ENCODE data around the gene PPP2R2D.

The PPP2R2D gene

DNA sequence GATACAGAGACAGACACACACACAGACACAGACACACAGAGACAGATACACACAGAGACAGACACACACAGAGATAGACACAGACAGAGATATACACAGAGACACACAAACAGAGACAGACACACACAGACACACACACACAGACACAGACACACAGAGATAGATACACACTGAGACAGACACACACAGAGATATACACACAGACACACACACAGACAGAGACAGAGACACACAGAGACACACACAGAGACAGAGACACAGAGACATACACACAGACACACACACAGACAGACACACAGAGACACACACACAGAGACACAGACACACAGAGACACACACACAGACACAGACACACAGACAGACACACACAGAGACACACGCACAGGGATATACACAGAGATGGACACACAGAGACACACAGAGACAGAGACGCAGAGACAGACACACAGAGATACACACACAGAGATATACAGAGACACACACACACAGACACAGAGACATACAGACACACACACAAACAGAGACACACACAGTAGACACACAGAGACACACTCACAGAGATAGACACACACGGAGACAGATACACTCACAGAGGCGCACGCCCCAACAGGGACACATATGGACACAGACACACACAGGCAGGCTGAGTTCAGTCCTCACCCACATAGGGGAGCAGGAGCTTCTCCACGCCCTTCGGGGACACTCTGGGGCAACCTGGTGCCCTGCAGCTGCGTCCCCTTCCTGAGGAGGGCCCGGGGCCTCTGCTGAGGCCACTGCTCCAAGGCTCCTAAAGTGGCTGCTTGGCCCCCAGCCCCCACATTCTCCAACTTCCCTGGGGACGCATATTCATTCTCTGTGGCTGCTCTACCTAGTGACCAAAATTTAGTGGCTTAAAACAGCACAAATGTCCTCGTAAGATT, 10.3 kb upstream of the PPP2R2D start:
- no peak for DNase-seq

- no peak for DNase-seq
Observed at GRCh38 chr10:131891196-131891928, 9.4 kb upstream of the PPP2R2D start.

DNA sequence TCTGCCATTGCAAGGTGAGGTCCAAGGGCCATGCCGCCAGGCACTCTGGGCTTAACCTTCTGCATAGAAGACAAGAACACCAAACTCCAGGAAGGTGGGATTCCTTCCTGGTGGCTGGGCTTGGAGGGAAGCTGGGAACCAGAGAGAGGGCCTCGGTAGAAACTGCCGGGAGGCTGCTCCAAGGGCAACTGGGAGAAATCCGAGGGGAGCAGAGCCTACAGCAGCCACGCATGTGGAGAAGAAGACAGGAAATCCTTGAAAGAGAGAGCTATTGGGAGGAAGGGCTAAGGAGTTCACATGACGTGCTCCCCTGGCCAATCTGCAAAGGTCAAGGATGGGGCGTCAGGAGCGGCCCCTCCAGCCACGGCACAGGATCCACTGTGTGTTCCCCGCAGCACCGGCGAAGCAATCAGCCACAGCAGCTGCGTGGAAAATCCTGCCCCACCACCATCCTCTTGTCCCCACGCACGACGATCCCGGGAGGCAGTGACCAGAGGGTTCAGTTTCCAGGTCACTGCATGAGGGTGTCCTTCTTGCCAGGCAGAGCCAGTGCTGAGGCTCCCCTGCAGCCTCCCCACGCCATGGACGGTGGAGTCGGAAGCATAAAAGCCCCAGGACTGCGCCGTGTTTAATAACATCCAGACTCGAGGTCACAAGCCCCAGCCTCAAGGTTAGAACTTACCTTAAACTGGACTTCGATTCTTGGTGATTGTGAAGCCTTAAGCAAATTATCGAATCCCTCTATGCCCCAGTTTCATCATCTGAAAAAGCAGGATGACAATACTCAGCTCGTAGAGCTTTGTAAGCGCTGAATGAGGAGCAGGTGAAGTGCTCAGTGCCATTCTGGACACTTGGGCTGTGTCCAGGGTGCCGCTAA, 8.6 kb upstream of the PPP2R2D start:
- no peak for DNase-seq

- DNase-seq, result no peak
Observed at GRCh38 chr10:131892806-131893675, 7.8 kb upstream of the PPP2R2D start.

DNA sequence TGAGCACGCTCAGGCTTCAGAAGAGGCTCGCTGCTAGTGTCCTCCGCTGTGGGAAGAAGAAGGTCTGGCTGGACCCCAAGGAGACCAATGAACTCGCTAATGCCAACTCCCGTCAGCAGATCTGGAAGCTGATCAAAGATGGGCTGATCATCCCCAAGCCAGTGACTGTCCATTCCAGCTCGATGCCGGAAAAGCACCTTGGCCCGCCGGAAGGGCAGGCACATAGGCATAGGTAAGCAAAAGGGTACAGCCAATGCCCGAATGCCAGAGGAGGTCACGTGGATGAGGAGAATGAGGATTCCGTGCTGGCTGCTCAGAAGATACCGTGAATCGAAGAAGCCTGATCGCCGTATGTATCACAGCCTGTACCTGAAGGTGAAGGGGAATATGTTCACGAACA, 5.7 kb upstream of the PPP2R2D start:
- no peak for DNase-seq

DNA sequence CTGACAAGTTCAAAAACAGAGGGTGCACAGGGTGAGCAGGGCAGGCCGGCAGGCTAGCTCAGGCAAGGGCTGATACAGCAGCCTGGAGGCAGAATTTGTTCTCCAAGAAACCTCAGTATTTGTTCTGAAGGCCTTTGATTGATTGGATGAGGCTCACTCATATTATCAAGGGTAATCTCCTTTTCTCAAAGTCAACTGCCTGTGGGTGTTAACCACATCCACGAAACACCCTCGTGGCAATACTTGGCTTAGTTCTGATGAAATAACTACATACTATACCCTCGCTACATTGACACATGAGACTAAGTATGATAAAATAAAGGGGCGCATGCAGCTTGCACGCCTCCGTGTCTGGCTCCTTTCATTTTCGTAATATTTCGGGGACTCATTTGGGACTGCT, 4.4 kb upstream of the PPP2R2D start:
- DNase-seq, result no peak

- DNase-seq, result no peak
Observed at GRCh38 chr10:131897297-131897899, 3.4 kb upstream of the PPP2R2D start.

GRCh38 chr10:131898061-131898460, 2.7 kb upstream of the PPP2R2D start:
- DNase-seq, result no peak

GRCh38 chr10:131898713-131899112, 2.1 kb upstream of the PPP2R2D start:
- no peak for DNase-seq

- DNase-seq, result no peak
Observed at GRCh38 chr10:131899116-131899690, 1.6 kb upstream of the PPP2R2D start.

- no peak for DNase-seq
Observed at GRCh38 chr10:131899695-131900349, 986 bp upstream of the PPP2R2D start.

GRCh38 chr10:131901181-131901829, 497 bp downstream of the PPP2R2D start:
- DNase-seq, result peak; percentile 70

GRCh38 chr10:131902211-131902610, 1.4 kb downstream of the PPP2R2D start:
- DNase-seq, result no peak

GRCh38 chr10:131902691-131903090, 1.9 kb downstream of the PPP2R2D start:
- DNase-seq, result no peak

- no peak for DNase-seq
Observed at GRCh38 chr10:131905267-131905571, 4.4 kb downstream of the PPP2R2D start.

DNA sequence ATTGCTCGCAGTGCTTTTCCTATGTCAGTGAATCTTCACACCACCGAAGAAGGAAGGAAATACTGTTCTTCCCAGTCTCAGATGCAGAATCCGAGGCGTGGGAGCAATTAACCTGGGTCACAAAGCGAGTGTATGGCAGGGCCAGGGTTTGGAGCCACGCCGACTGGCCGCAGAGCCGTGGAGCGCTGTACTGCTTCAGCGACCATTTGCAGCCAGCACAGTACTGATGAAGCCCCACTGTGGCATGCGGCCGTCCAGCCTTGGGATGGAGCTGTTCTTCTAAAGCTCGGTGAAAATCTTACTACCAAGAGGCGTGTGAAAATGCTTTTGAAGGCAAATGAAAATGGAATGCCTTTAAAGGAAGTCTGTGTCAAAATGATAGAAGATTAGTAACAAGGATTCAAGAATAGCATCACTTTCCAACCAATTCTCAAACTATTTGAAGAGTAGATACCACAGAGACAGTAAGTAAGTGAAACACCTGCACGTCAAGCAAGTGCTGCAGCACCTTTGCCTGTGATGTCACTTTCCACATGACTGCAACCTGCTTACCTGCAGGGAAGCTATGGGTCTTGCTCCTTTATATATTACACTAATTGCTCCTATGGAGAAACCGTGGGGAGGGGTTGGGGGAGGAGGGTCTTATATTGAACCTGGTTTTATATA, 4.9 kb downstream of the PPP2R2D start:
- DNase-seq, result no peak

- no peak for DNase-seq
Observed at GRCh38 chr10:131906269-131906639, 5.4 kb downstream of the PPP2R2D start.

DNA sequence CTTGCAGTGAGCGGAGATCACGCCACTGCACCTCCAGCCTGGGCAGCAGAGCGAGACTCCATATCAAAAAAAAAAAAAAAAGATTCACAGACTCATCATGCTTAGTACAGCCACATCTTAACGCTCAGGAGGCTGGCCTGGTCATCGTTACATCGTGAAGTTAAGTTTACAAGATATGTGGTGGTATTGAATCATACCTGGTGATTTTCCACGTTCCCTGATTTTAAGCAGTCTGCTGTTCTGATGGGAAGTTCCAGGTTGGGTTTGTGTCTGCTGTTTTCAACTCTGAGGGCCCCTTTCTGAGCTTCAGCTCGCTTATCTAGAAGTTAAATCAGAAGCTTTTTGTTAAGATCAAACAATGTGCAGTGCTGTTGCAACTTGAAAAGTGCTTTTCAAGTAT, 6.9 kb downstream of the PPP2R2D start:
- DNase-seq, result no peak

GRCh38 chr10:131908151-131908550, 7.3 kb downstream of the PPP2R2D start:
- no peak for DNase-seq
